Upper lobe of left lung (tissue), 6 donors: Measurements from ENCODE around the gene TTC9B. TPM values are rescaled to one million over a fixed set of nuclear protein-coding genes. Genes with fewer than 3 reads are reported as not detected.
A peak's percentile ranks its signal among the peaks of the same experiment; 100 is the strongest.

Experiments used
- ATAC-seq, 2 donors: fragments of 200-7000 bp; cut with Tn5 transposase; one replicate each; pipeline ENCODE4 v1.9.1; 2022; ENCODE audit warnings: mild to moderate bottlenecking in 2 of 2, moderate library complexity in 2 of 2; ENCODE audit not compliant: low FRiP score in 2 of 2
- DNase-seq, 2 donors: peaks; one replicate each; pipeline ENCODE4 v3.0.0-alpha.2; 2019 to 2020
- H3K27ac ChIP-seq, 4 donors: fragments of 200-600 bp; sonication (generic); one replicate each; pipeline ENCODE4 v1.5.1; 2016 to 2019
- H3K27me3 ChIP-seq, 4 donors: fragments of 200-600 bp; sonication (generic); one replicate each; pipeline ENCODE4 v1.5.1; 2017 to 2019
- H3K36me3 ChIP-seq, 4 donors: fragments of 200-600 bp; sonication (generic); one replicate each; pipeline ENCODE4 v1.5.1; 2016 to 2019
- H3K4me1 ChIP-seq, 4 donors: fragments of 200-600 bp; sonication (generic); one replicate each; pipeline ENCODE4 v1.5.1; 2018 to 2019
- H3K4me3 ChIP-seq, 4 donors: fragments of 200-600 bp; sonication (generic); one replicate each; pipeline ENCODE4 v1.5.1; 2017 to 2019; ENCODE audit warnings: mild to moderate bottlenecking in 2 of 4, moderate library complexity in 1 of 4
- H3K9me3 ChIP-seq, 4 donors: fragments of 200-600 bp; sonication (generic); one replicate each; pipeline ENCODE4 v1.5.1; 2018 to 2019
- EP300 ChIP-seq, 4 donors: sonication (generic); formaldehyde crosslinking; IDR thresholded peaks; one replicate each; pipeline ENCODE4 v1.5.1; 2017; ENCODE audit warnings: antibody characterized with exemption in 4 of 4, control low read depth in 2 of 4
- POLR2A ChIP-seq, 4 donors: fragments of 450-650 bp; IDR thresholded peaks; one replicate each; pipeline ENCODE4 v1.5.1; 2016 to 2017; ENCODE audit warnings: antibody characterized with exemption in 4 of 4, mild to moderate bottlenecking in 2 of 4
- POLR2AphosphoS5 ChIP-seq, 2 donors: sonication (generic); formaldehyde crosslinking; IDR thresholded peaks; one replicate each; pipeline ENCODE4 v1.5.1; 2017; ENCODE audit warnings: antibody characterized with exemption in 2 of 2
- WGBS, 2 donors: methylation state at CpG; one replicate each; pipeline ENCODE4 v1.1.5; 2017 to 2018; 5-methylcytosine and 5-hydroxymethylcytosine counted together
- total RNA-seq, 6 donors: library from RNA; depleted of rRNA in 4 of 6; stranded (reverse); fragments of >200 nt in 4 of 6; gene quantifications; one replicate each; pipeline versions ENCODE4 v1.1.0 to v1.2.1, GENCODE V29; 2016 to 2021
- TF ChIP-seq, protein P1 (sequence below), 6 experiments: fragments of 450-650 bp in 4 of 6; fragments of 200-600 bp in 2 of 6; sonication (generic) in 2 of 6; IDR thresholded peaks; one replicate each; pipeline ENCODE4 v1.5.1; 2016 to 2019; ENCODE audit warnings: antibody characterized with exemption in 6 of 6
- donor health status: DM: no; HTN: no; CAD: no; lungs with moderate emphysema.
- donor health status: DM: no; HTN: yes; CAD: no; lungs with severe emphysema.

Gene TTC9B
- total RNA-seq, 6 donors from 2014 or later, result not detected

DNA sequence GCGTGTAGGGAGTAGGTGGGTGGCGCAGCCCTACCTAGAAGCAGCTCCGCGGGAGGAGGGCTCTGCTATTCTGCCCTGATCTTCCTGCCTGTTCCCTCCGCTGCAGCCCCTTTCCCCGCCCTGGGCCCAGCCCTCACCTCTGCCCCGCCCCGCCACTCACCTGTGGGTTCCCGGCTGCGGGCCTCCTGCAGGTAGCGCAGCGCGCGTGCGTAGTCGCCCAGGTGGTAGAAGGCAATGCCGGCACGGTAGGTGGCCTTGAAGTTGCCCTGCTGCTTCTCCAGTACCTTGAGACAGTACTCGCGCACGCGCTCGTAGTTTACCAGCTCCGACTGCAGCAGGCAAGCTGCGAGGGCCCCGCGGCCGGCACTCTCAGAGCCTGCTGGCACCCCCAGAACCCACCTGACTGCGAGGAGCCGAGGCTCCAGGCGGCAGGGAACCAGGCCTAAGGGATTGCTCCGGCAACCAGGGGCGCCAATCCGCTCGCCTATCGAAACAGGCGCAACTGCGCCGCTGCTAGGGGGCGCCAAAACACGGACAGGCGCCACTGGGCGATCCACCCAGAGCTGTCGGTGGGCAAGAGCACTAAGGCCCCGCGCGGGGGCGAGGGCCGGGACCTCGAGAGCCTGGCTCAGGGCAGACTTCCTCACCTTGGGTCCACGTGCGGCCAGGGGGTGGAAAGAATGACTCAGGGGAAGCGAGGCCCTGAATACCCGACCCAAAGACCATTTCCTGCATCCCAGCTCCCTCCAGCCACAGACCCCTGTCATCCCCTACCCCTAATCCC lies 965 bp downstream of the TTC9B start:
- peak; percentile 59 to 88 for DNase-seq
- Histone ChIP-seq H3K9me3 (no peaks in the 10 kb centered on the region), H3K4me3 (peak overlapping the region in 2 of 4 donors; percentile 11 to 27), H3K4me1 (peaks cover 12 to 22% (median 15%) of the 10 kb centered on the region in 4 donors), H3K27ac (no peak overlapping the region), H3K36me3 (no peaks in the 10 kb centered on the region), H3K27me3 (peaks cover 3 to 32% (median 23%) of the 10 kb centered on the region in 4 donors)
- peak; percentile 2 to 57 for ATAC-seq
- WGBS, 2 donors, result 4 to 11% methylated on average over 17 to 27 of the region's 54 CpGs
- TF ChIP-seq, protein P1, sequence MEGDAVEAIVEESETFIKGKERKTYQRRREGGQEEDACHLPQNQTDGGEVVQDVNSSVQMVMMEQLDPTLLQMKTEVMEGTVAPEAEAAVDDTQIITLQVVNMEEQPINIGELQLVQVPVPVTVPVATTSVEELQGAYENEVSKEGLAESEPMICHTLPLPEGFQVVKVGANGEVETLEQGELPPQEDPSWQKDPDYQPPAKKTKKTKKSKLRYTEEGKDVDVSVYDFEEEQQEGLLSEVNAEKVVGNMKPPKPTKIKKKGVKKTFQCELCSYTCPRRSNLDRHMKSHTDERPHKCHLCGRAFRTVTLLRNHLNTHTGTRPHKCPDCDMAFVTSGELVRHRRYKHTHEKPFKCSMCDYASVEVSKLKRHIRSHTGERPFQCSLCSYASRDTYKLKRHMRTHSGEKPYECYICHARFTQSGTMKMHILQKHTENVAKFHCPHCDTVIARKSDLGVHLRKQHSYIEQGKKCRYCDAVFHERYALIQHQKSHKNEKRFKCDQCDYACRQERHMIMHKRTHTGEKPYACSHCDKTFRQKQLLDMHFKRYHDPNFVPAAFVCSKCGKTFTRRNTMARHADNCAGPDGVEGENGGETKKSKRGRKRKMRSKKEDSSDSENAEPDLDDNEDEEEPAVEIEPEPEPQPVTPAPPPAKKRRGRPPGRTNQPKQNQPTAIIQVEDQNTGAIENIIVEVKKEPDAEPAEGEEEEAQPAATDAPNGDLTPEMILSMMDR (IDR thresholded peaks at IDR 0.05), result peak in 3 of 6 experiments; percentile 21 to 34 (median 23)
- TF ChIP-seq EP300 (IDR thresholded peaks at IDR 0.05), result no peak

DNA sequence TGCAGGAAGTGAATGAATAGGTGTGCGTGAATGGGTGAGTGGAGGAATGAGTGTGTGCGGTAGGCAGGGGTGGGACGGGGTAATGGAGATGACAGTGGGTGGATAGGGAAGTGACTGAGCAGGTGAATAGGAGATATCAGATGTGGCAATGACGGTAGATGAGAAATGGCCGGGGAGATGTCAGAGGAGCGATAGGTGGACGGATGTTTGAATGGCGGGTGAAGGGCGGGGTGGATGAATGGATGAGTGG lies 1.5 kb downstream of the TTC9B start:
- Histone ChIP-seq H3K4me1 (peaks cover 12 to 20% (median 15%) of the 10 kb centered on the region in 4 donors), H3K9me3 (no peaks in the 10 kb centered on the region), H3K4me3 (peak overlapping the region in 1 of 4 donors; percentile 27), H3K27me3 (peaks cover 3 to 32% (median 23%) of the 10 kb centered on the region in 4 donors), H3K27ac (no peak overlapping the region), H3K36me3 (peaks cover 0 to 5% (median 0%) of the 10 kb centered on the region in 4 donors)
- TF ChIP-seq, protein P1 (IDR thresholded peaks at IDR 0.05), result no peak
- TF ChIP-seq POLR2A (IDR thresholded peaks at IDR 0.05) (no peak), EP300 (IDR thresholded peaks at IDR 0.05) (no peak), POLR2AphosphoS5 (IDR thresholded peaks at IDR 0.05) (no peak)
- DNase-seq, result no peak
- no peak for ATAC-seq
- WGBS, 2 donors, result 21 to 29% methylated on average over 9 of the region's 9 CpGs

DNA sequence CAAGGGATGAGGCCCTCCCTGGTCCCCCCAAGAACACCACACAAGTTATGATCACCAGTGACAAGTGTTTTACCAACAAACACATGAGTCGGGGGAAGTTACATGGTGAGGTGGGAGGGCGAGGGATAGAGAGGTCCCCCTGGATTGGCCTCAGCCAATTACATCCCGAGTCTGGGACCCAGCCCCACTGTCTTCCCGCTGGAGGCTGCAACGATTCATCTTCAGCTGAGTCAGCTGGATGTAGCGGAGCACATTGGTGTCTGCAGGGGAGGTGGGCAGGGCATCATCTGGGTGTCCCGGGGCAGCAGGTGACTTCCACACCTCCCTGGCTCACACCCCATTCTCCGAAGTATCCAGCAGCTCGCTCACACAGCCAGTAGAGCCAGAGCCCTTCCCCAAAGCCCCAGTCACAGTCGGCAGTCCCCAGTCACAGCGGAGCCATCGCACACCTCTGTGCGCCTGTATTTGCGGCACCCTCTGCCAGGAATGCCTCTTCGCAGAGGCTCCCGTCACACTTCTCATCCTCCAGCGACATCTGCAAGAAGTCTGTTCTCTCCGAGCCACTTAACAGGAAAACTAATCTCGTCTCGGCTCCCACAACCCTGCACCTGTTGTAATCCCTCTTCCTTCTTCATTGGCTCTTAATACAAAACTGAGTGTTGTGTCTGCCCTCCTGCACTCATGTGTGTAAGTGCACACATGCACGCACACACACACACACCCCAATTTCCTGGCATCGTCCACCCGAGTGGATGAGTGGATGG lies 2.0 kb downstream of the TTC9B start:
- TF ChIP-seq, protein P1 (IDR thresholded peaks at IDR 0.05), result no peak
- TF ChIP-seq EP300 (IDR thresholded peaks at IDR 0.05) (no peak), POLR2A (IDR thresholded peaks at IDR 0.05) (no peak), POLR2AphosphoS5 (IDR thresholded peaks at IDR 0.05) (no peak)
- peaks cover 3 to 32% (median 23%) of the 10 kb centered on the region in 4 donors for H3K27me3 ChIP-seq
- ATAC-seq (no peak), DNase-seq (no peak)
- no peak overlapping the region for H3K4me3 ChIP-seq
- no peaks in the 10 kb centered on the region for H3K9me3 ChIP-seq
- no peak overlapping the region for H3K27ac ChIP-seq
- peaks cover 0 to 8% (median 0%) of the 10 kb centered on the region in 4 donors for H3K36me3 ChIP-seq
- WGBS, 2 donors, result 36 to 45% methylated on average over 16 to 23 of the region's 23 CpGs
- peaks cover 12 to 20% (median 15%) of the 10 kb centered on the region in 4 donors for H3K4me1 ChIP-seq

DNA sequence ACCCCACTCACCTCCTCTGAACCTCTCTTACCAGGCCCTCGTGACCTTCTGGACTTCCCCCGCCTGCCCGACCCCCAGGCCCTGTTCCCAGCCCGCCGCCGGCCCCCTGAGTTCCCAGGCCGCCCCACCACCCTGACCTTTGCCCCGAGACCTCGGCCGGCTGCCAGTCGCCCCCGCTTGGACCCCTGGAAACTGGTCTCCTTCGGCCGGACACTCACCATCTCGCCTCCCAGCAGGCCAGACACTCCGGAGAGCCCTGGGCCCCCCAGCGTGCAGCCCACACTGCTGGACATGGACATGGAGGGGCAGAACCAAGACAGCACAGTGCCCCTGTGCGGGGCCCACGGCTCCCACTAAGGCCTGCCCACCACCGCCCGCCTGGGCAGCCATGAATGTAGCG lies 3.2 kb downstream of the TTC9B start:
- peak in 1 of 2 donors; percentile 80 for DNase-seq
- peaks cover 3 to 32% (median 23%) of the 10 kb centered on the region in 4 donors for H3K27me3 ChIP-seq
- WGBS, 2 donors, result 92% methylated on average over 11 to 22 of the region's 22 CpGs

More for the DNA sequence above, 3.2 kb downstream of the TTC9B start:
- Histone ChIP-seq H3K4me3 (no peak overlapping the region), H3K27ac (no peak overlapping the region), H3K36me3 (peaks cover 0 to 18% (median 0%) of the 10 kb centered on the region in 4 donors), H3K4me1 (peaks cover 12 to 20% (median 15%) of the 10 kb centered on the region in 4 donors), H3K9me3 (no peaks in the 10 kb centered on the region)
- ATAC-seq, result no peak
- TF ChIP-seq POLR2A (IDR thresholded peaks at IDR 0.05) (no peak), EP300 (IDR thresholded peaks at IDR 0.05) (no peak), POLR2AphosphoS5 (IDR thresholded peaks at IDR 0.05) (no peak)
- TF ChIP-seq, protein P1 (IDR thresholded peaks at IDR 0.05), result no peak
